ENCODE data around the gene TMEM163.

- TF ChIP-seq CTCF (IDR thresholded peaks at IDR 0.05) (no peak), POLR2AphosphoS5 (IDR thresholded peaks at IDR 0.05) (no peak), POLR2A (IDR thresholded peaks at IDR 0.05) (no peak), EP300 (IDR thresholded peaks at IDR 0.05) (no peak)
Measured at GRCh38 chr2:134408386-134408785, 310.4 kb downstream of the TMEM163 start.

All from stomach (tissue), 4 donors.